ENCODE data around the gene STK17A.

- no peak for TF ChIP-seq CTCF (IDR thresholded peaks at IDR 0.05)
- TF ChIP-seq RAD21 (IDR thresholded peaks at IDR 0.05; ENCODE audit: low read length), result no peak
- TF ChIP-seq SIN3A (IDR thresholded peaks at IDR 0.05; ENCODE audit: borderline replicate concordance, low read depth, low read length), result no peak
- TF ChIP-seq, protein P1, sequence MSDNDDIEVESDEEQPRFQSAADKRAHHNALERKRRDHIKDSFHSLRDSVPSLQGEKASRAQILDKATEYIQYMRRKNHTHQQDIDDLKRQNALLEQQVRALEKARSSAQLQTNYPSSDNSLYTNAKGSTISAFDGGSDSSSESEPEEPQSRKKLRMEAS (IDR thresholded peaks at IDR 0.05; ENCODE audit: low read depth), result no peak
- TF ChIP-seq FOXM1 (IDR thresholded peaks at IDR 0.05; ENCODE audit: low read depth), result no peak
- TF ChIP-seq JUND (IDR thresholded peaks at IDR 0.05), result no peak
- no peak for TF ChIP-seq EZH2phosphoT487 (IDR thresholded peaks at IDR 0.05; ENCODE audit: borderline replicate concordance, low read depth)
- no peak for TF ChIP-seq USF2 (IDR thresholded peaks at IDR 0.05; ENCODE audit: borderline replicate concordance, low read depth, low read length)
- no peak for TF ChIP-seq MXI1 (IDR thresholded peaks at IDR 0.05; ENCODE audit: low read depth, low read length)
- TF ChIP-seq NFIC (IDR thresholded peaks at IDR 0.05; ENCODE audit: borderline replicate concordance), result no peak
- no peak for TF ChIP-seq PBX3 (IDR thresholded peaks at IDR 0.05)
These were observed 48.7 kb downstream of the STK17A start for GRCh38 chr7:43631559-43631958.
